Measurements from ENCODE around the gene GFRA4.
"Not testable (repeated sequence)": the region's sequence is repeated elsewhere in the genome, so short reads cannot be mapped to it uniquely, and the experiment has no call there.

GFRA4 gene

GRCh38 chr20:3652676-3653596 is 10.3 kb downstream of the GFRA4 start:
- no peak for DNase-seq

DNA sequence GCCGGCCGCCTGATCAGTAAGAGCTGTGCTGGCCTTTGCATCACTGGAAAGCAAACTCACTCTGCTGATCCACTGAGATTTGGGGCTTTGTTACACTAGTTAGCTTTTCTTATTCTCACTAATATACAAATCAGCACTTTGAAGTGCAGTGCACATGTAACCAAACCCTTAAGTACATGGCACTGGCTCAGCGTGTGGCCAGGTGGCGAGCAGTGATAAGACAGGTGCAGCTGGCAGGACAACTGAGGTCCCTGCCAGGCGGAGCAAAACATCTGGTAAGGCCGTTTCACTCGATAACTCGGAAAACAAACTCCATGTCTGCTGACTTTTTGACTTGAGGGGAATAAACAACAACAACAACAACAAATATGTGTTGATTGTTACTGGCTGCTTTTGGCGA is 11.0 kb downstream of the GFRA4 start:
- DNase-seq, result no peak

- DNase-seq, result no peak
Measured at GRCh38 chr20:3651204-3651962, 11.8 kb downstream of the GFRA4 start.

GRCh38 chr20:3648951-3649350 is 14.2 kb downstream of the GFRA4 start:
- DNase-seq, result no peak

- no peak for DNase-seq
Measured at GRCh38 chr20:3647473-3647872, 15.7 kb downstream of the GFRA4 start.

DNA sequence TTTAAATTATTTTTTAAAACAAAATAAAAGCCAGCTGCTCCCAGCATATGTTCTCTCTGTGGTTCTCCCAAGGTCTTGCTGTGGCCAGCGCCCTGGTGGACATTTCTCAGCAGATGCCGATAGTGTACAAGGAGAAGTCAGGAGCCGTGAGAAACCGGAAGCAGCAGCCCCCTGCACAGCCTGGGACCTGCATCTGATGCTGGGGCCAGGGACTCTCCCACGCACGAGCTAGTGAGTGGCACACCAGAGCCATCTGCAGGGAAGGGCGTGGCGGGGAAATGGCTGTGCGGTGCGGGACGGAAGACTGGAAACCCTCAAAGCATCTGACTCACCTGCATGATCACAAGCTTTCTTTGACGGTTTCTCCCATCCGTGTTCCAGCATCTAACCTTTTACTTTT is 16.5 kb downstream of the GFRA4 start:
- no peak for DNase-seq

- no peak for DNase-seq
Measured at GRCh38 chr20:3646067-3646440, 17.1 kb downstream of the GFRA4 start.

GRCh38 chr20:3645309-3646066 is 17.7 kb downstream of the GFRA4 start:
- DNase-seq, result no peak

DNA sequence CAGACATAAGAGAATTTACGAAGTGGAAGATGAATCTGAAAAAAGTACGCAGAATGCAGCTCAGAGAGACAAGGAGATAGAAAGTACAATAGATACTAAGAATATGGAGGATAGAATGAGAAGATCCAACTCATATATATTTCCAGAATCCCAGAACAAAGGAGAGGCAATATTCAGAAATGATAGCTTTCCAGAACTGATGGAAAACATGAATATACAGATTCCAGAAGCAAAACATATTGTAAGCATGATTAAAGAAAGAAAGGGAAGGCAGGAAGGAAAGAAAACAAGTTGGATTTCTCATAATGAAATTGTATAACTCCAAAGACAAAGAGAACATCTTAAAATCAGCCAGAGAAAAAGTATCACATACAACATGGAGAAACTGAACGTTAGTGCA is 22.9 kb downstream of the GFRA4 start:
- DNase-seq, result no peak

- no peak for DNase-seq
Measured at GRCh38 chr20:3635346-3635745, 27.9 kb downstream of the GFRA4 start.

DNA sequence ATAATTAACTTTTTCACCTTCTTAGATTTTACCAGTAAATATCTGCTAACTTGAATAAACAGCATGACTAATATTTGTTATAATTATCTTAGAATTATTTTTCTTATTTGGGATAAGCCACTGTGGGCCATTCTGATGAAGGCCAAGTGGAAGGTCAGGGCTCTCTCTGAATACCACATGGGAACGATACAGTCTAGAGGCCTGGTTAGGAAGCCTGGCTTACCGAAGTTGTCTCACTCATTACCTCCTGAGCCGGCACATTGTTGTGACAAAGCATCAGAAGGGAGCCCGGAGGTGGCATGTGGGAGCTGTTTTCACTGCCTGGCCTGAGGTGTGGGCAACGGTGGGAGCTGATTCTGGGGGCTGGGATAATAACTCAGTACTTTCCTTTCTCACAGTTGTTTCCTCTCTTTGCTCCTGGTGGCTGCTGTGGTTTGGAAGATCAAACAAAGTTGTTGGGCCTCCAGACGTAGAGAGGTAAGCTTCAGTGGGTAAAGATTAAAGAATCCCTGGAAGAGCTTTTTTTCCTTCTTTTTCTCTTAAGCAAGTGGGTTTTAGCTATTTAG is 29.2 kb downstream of the GFRA4 start:
- DNase-seq, result no peak

- DNase-seq, result no peak
Measured at GRCh38 chr20:3632311-3633004, 30.7 kb downstream of the GFRA4 start.

DNA sequence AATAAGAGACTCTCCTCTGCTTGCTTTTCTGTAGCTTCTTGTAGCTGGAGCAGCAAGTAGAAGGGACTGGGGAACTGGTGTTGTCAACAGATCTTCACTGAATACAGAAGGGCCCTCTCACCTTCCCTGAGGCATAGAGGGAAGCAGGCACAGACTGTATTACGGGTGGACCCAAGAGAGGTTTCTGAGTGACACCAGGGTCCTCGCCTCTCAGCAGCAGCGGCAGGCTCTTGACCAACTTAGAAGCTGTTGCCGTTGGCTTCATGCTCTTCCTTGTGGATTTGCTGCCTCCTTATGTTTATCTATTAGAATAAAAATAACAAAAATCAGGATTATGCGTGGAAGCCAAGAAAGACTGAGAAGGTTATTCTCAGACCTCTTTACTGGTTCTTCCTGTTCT is 31.7 kb downstream of the GFRA4 start:
- no peak for DNase-seq

DNA sequence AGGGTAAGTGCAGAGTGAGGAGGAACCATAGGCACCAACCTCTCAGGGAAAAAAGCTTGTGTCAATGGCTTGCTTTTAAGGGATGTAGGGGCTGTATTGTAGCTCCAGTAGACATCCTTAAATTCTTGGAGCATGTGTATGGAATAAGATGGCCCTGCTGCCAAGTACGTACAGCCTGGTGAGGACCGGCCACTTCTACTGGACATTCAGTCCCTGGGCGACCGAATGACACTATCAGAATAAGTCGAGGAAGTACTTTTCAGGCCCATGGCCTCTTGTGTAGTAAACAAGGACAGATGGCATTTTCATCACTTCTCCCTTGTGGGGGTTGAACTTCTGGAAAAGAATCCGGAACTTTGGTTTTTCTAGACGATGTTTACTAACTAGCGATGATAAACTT is 32.8 kb downstream of the GFRA4 start:
- no peak for DNase-seq

GRCh38 chr20:3629893-3630292 is 33.3 kb downstream of the GFRA4 start:
- DNase-seq, result no peak

- no peak for DNase-seq
Measured at GRCh38 chr20:3628502-3629314, 34.5 kb downstream of the GFRA4 start.

- DNase-seq, result no peak
Measured at GRCh38 chr20:3627476-3627875, 35.7 kb downstream of the GFRA4 start.

DNA sequence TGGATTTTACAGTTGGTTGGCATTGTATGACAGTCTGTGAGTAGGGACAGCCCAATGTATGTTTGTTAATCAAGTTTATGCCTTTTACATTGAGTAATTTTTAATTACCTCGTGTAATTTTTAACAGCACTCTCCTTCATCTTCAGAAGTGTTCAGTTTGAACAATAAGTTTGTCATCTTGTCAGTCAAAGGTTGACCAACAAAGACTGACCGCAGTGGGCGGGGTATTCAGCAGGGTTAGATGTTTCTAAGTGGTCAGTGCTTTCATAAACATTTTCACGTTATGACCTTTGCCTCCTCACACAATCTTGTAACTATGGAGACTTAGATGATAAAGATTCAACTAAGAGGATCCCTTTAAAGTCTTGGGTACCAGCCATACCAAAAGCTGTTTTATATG is 40.8 kb downstream of the GFRA4 start:
- no peak for DNase-seq

DNA sequence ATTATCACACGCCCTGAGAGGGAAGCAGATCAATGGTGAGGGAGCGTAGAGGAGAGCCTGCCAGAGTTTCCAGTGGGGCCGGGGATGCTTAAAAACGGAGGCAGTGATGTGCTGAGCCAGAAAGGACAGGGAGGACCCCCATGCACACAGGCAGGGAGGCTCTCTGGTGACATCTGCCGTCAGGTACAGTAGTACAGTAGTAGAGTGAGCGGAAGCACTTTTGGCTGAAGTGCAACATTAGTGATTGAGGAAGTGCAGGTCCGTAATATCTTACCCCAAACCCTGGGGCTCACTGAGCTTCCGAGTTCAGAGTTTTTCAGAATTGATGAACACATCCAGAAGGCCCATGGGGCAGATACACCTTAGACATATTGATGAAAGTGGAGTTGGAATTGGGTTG is 42.1 kb downstream of the GFRA4 start:
- DNase-seq, result no peak

GRCh38 chr20:3616250-3616649 is 46.9 kb downstream of the GFRA4 start:
- DNase-seq, result no peak

DNA sequence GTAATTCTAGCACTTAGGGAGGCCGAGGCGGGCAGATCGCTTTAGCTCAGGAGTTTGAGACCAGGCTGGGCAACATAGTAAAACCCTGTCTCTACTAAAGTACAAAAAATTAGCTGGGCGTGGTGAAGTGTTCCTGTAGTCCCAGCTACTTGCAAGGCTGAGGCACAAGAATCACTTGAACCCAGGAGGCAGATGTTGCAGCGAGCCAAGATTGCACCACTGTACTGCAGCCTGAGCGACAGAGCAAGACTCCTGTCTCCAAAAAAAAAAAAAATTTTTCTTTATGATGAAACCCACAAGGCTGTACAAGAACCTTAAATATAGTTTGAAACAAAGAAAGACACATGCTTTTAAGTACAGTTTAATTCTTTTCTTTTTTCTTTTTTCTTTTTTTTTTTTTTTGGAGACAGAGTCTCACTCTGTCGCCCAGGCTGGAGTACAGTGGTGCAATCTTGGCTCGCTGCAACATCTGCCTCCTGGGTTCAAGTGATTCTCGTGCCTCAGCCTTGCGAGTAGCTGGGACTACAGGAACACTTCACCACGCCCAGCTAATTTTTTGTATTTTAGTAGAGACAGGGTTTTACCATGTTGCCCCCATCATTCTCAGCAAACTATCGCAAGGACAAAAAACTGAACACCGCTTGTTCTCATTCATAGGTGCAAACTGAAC is 47.9 kb downstream of the GFRA4 start:
- not testable (repeated sequence) for DNase-seq
